ENCODE measurements around the gene LRRC8C. TPM values are rescaled to one million over a fixed set of nuclear protein-coding genes. Genes with fewer than 3 reads are reported as not detected.

LRRC8C gene
- total RNA-seq, 2 donors from 2014 or later = 8.4 to 14.4 TPM

GRCh38 chr1:89606227-89606980 is 26.5 kb upstream of the LRRC8C start:
- DNase-seq (no peak), ATAC-seq (no peak)
- intact Hi-C loops (cut with DNase I) = loop anchor here (10.0 kb wide), 1 partner anchor 82 kb away; the partner anchor contains the start of gene LRRC8B (in 2 of the 2)

- ATAC-seq = no peak
- intact Hi-C loops (cut with DNase I) = loop anchor here (10.0 kb wide), 1 partner anchor 82 kb away; the partner anchor contains the start of gene LRRC8B (in 2 of the 2)
- no peak for DNase-seq
Observed at GRCh38 chr1:89607156-89607555, 25.8 kb upstream of the LRRC8C start.

- intact Hi-C loops (cut with DNase I) = loop anchor here (10.0 kb wide), 1 partner anchor 83 kb away; the partner anchor contains the start of gene LRRC8B (in 2 of the 2)
- no peak for DNase-seq
- no peak for ATAC-seq
Observed at GRCh38 chr1:89607586-89608318, 25.2 kb upstream of the LRRC8C start.

GRCh38 chr1:89608319-89608983 is 24.5 kb upstream of the LRRC8C start:
- peak; percentile 54 for DNase-seq
- intact Hi-C loops (cut with DNase I) = loop anchor here (10.0 kb wide), 1 partner anchor 84 kb away; the partner anchor contains the start of gene LRRC8B (in 2 of the 2)
- peak in 1 of 2 donors; percentile 66 for ATAC-seq

- peak in 1 of 2 donors; percentile 16 for ATAC-seq
- intact Hi-C loops (cut with DNase I) = loop anchor here (1.0 to 10.0 kb wide), 2 partner anchors 23 to 84 kb away; partner anchors contain the start of gene LRRC8B (in 2 of the 2)
- DNase-seq = peak; percentile 26
Observed at GRCh38 chr1:89608984-89609725, 23.8 kb upstream of the LRRC8C start.

- peak; percentile 54 to 78 for ATAC-seq
- intact Hi-C loops (cut with DNase I) = loop anchor here (1.0 to 10.0 kb wide), 2 partner anchors 22 to 85 kb away; partner anchors contain the start of gene LRRC8B (in 2 of the 2)
- DNase-seq = peak; percentile 36
Observed at GRCh38 chr1:89609781-89610456, 23.0 kb upstream of the LRRC8C start.

- peak; percentile 21 to 27 for ATAC-seq
- intact Hi-C loops (cut with DNase I) = no loop called here
- no peak for DNase-seq
Observed at GRCh38 chr1:89610457-89611011, 22.4 kb upstream of the LRRC8C start.

- DNase-seq (no peak), ATAC-seq (no peak)
- intact Hi-C loops (cut with DNase I) = no loop called here
Observed at GRCh38 chr1:89611721-89612120, 21.2 kb upstream of the LRRC8C start.

- intact Hi-C loops (cut with DNase I) = no loop called here
- DNase-seq = no peak
- no peak for ATAC-seq
Observed at GRCh38 chr1:89613928-89614327, 19.0 kb upstream of the LRRC8C start.

GRCh38 chr1:89615676-89616598 is 17.0 kb upstream of the LRRC8C start:
- intact Hi-C loops (cut with DNase I) = no loop called here
- ATAC-seq = peak; percentile 69 to 76
- peak; percentile 38 for DNase-seq

- intact Hi-C loops (cut with DNase I) = no loop called here
- DNase-seq = no peak
- ATAC-seq = peak; percentile 26 to 45
Observed at GRCh38 chr1:89616844-89617627, 15.9 kb upstream of the LRRC8C start.

- no peak for ATAC-seq
- intact Hi-C loops (cut with DNase I) = no loop called here
- DNase-seq = no peak
Observed at GRCh38 chr1:89620664-89621063, 12.3 kb upstream of the LRRC8C start.

GRCh38 chr1:89622895-89623294 is 10.0 kb upstream of the LRRC8C start:
- no peak for ATAC-seq
- DNase-seq = no peak
- intact Hi-C loops (cut with DNase I) = no loop called here

GRCh38 chr1:89624314-89624713 is 8.6 kb upstream of the LRRC8C start:
- intact Hi-C loops (cut with DNase I) = no loop called here
- no peak for DNase-seq
- ATAC-seq = no peak

- ATAC-seq (no peak), DNase-seq (no peak)
- intact Hi-C loops (cut with DNase I) = no loop called here
Observed at GRCh38 chr1:89624715-89625323, 8.1 kb upstream of the LRRC8C start.

GRCh38 chr1:89627596-89627962 is 5.3 kb upstream of the LRRC8C start:
- ATAC-seq (no peak), DNase-seq (no peak)
- intact Hi-C loops (cut with DNase I) = no loop called here
